Erythroblast (primary cell): ENCODE data around the gene NOL3.

Experiments
- GATA1 ChIP-seq: IDR thresholded peaks from 2 replicates; pipeline ENCODE4 v1.6.1; 2011; ENCODE audit warnings: low read depth, mild to moderate bottlenecking, control low read depth, low read length, moderate library complexity
- POLR2A ChIP-seq: IDR thresholded peaks from 2 replicates; pipeline ENCODE4 v1.6.1; 2011; ENCODE audit warnings: mild to moderate bottlenecking, low read length

- no peak for TF ChIP-seq POLR2A
- no peak for TF ChIP-seq GATA1
Measured at GRCh38 chr16:67187175-67187890, 17.0 kb downstream of the NOL3 start.
